Activated T-helper 9 cell treated with anti-CD3 and anti-CD28 coated beads, Interleukin-2, amount 50 U/mL, for 16 hours (primary cell): ENCODE results near the gene GLUD2.
"Not testable (repeated sequence)": the region's sequence is repeated elsewhere in the genome, so short reads cannot be mapped to it uniquely, and the experiment has no call there.

Source experiments
- DNase-seq: peaks from one replicate; pipeline ENCODE4 v3.0.0-alpha.2; 2020; ENCODE audit warnings: low read depth

Gene GLUD2

GRCh38 chrX:121047441-121048419 is at the start of gene GLUD2:
TSS of gene GLUD2 (plus strand) at chrX:121047610. CDS start at chrX:121047685, 75 bp downstream.
- not testable (repeated sequence) for DNase-seq

GRCh38 chrX:120999413-120999812 is 48.0 kb upstream of the GLUD2 start:
- DNase-seq, result no peak

DNA sequence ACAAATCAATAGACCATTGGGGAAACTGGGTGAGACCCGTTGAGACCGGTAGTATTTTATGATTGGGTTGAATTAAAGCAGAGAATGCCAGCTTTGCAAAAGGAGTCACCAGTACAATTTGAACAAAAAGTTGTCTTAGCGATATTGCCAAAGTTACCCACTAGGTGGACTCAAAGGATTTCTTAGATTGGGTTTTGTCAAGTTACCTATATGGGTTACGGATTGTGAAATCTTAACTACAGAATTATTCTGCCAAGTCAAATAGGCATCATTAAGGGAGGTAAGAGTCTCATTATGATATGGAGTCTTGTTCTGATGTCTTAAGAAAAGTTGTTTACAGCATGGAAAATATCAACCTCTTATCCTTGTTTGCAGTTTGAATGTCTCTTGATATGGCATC is 46.8 kb upstream of the GLUD2 start:
- DNase-seq, result no peak

DNA sequence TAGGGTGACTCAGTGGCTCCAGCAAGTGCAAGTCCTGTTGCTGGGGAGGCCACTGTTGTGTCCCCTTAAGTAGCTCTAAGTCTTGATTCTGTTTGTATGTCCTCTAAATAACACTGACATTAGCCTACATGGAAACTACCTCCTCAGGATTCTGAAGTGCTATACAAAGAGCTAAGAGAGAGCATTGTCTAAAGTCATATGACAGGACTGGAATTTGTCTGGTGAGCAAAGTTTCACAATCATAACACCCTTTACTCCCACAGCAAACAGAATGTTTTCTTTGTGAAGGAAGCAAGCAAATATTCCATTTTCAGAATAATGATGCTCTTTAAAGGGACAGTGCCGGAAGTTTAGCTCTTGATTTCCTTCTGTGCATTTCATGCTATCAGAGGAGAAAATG is 38.5 kb upstream of the GLUD2 start:
- DNase-seq, result no peak

- no peak for DNase-seq
Observed at GRCh38 chrX:121009764-121010163, 37.6 kb upstream of the GLUD2 start.

DNA sequence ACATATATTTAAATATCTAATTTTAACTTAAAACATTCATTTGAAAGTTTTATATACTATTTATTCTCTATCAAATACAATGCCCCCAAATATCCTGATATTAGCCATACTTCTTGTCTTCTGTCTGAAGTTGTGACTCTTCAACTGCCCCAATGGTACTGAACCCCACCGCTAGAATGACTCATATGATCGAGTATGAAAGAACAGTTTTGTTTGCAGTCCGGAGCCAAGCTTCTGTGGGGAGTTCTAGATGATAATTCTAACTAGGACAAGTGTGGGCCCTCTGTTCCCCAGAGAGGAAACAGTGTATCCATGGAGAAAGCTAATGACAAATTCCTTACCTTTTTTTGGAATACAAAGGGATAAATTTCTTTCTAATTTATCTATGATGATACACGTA is 37.2 kb upstream of the GLUD2 start:
- no peak for DNase-seq

DNA sequence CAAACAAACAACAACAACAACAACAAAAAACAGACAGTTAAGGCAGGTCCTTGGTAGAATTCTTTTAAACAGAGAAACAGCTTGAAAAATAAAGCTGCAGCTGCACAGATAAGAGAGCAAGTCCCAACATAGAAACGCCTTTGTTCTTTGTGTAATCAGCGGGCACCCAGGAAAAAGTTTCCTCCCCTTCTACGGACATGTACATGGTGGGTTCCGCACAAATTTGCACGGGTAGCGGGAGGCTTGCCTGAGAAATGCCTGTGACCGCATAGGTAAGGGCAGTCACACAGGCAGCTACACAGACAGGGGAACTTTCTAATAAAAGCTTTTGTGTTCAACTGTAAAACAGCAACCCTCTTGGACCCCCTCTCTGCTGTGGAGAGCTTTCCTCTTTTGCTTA is 36.2 kb upstream of the GLUD2 start:
- DNase-seq, result no peak

DNA sequence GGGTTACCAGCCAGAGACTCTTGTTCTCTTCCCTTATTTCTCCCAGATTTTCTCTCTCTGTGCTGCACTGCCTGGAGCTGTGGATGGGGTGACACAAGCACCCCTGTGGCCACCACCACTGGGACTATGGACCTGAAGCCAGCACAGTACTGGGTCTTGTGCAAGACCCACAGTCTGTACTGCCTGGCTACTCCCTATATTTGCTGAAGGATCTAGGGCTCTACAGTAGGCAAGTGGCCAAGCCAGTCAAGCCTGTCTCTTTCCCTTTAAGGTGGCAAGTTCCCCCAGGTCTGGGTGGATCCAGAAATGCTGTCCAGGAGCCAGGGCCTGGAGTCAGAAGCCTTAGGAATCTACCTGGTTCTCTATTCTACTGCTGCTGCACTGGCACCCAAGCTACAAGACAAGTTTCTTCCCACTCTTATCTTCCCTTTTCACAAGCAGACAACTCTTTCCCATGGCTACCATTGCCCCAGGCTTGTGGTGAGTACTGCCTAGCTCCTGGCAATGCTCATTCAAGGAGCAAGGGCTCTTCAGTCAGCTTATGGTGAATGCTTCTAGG is 33.4 kb upstream of the GLUD2 start:
- no peak for DNase-seq

DNA sequence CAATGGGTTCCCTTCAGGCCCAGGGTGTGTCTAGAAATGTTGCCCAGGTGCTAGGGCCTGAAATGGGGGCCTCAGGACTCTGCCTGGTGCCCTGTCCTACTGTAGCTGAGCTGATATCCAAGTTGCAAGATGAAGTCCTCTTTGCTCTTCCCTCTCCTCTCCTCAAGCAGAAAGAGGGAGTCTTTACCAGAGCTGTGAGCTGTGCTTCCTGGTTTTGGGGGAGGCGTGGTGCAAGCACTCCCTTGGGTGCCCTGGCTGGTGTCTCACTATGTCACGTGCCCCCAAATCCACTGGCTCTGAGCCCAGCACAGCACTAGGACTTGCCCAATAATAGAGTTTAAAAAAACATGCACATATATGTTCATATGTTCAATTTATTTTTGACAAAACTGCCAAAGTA is 32.6 kb upstream of the GLUD2 start:
- DNase-seq, result no peak

DNA sequence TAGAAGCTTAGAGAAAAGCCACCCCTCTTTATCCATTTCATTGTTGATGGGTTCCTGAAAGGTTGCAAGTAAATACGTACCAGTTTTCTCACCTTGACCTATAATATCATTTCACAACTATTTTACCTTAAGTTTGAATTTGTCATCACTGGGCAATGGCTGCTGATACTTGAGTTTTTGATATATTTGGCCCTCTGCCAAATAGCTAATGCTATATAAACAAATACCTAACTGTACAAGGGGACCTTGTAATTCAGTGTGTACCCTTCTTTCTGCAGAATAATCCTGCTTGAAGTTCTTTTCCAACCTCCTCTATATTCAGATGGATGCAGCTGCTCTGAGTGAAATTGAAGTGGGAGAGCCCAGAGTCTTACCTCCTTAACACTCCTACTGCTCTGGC is 19.0 kb upstream of the GLUD2 start:
- DNase-seq, result no peak

- no peak for DNase-seq
Observed at GRCh38 chrX:121030083-121030482, 17.3 kb upstream of the GLUD2 start.

DNA sequence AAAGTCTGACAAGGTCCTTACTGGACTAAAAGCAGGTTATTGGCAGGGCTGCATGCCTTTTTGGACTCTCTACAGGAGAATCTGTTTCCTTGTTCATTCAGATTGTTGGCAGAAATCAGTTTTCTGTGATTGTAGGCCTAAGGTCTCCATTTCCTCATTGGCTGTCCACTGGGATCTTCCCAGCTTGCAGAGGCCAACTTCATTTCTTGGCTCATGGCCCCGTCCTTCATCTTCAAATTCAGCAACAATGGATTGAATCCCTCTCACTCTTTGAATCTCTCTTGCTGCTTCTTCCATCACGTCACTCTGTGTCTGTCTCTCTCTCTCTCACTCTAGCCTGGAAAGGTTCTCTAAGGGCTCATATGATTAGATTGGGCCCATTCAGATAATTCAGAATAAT is 14.9 kb upstream of the GLUD2 start:
- no peak for DNase-seq

DNA sequence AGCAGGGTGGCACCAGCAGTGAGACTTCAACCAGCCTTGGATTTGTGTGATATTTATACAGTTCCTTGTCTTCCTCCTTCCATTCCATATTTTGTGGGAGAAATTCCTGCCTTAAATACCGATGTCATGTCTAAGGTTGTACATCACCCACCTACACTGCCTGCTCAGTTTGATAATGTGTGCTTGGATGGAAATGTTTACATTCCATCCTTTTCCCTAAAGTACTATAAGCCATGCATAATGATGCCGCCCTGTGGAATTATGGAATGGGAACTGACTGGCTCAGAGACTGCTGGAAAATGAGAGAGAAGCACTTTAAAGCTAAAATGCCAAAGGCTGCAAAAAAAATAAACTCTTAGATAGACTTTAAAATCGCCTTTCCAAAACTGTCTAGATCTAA is 11.3 kb upstream of the GLUD2 start:
- DNase-seq, result no peak

DNA sequence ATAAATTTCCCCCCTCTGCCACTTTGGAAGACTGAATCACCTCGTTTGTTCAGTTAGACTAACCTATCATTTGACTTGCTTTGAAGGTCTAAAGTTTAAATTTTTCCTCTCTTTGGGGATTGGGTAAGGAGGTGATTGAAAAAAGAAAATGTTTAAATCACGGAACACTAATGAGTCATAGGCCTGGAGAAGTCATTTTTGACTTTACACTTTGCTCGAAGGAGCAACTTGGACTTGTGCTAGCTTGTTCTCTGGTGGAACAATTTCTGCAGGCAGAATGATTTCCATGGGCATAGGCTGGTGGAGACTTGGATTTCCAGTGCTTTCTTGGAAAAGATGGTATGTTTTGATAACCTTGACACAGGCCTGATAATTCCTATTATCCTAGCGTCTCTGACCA is 10.5 kb upstream of the GLUD2 start:
- no peak for DNase-seq

DNA sequence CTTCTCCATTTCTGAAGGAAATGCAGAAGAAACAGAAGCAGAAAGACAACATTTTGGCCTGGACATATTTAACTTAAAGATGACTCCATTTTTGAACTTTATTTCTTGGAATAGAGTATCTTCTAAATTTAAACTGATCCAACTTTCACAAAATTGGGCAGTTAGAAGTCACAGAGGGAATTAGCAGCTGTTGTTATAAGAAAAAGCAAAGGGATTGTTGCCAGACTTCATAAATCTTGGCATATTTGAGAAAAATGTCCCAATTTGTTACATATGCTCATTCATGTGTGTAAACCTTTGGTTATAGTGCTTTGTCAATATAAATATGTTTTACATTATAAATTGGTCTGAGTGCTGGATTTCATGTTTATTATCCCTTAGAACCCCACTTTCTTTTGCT is 3.4 kb downstream of the GLUD2 start:
- DNase-seq, result no peak

- DNase-seq, result no peak
Observed at GRCh38 chrX:121052122-121052521, 4.7 kb downstream of the GLUD2 start.

- DNase-seq, result no peak
Observed at GRCh38 chrX:121062289-121062688, 14.9 kb downstream of the GLUD2 start.

DNA sequence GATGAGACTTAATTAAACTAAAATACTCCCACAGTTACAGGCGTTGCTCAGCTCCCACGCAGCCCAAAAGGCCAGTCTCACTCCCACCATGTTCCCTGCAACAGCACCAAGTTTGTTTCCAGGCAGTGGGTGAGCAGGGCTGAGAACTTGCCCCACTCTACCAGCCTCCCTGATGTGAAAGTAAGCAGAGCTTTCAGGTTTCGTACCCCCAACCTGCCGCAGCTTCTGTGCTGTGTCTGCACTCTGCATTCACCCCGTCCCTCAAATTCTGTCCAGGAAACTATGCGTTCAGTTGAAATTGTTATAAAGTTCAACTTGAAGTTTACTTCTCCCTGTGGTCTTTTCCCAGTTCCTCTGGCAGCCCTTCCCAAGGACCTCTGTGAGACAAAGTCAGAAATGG is 17.2 kb downstream of the GLUD2 start:
- no peak for DNase-seq

DNA sequence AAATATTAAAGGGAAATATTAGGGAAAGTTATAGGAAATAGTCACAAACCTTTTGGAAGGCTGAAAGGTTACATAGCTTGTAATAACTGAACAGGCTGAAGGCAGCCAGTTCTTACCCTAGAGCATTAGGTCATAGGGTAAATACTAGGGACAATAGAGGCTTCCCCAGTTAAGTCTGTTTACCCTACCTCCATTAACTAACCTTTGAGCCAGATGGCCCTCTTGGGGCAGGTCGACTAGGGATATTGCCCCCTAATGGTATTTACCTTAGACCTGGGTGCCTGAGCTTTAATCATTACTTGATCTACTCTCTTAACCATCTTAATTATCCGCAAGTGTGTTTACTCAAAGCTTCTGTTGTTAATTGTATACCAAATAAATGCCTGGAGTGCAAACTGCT is 36.8 kb downstream of the GLUD2 start:
- not testable (repeated sequence) for DNase-seq

- DNase-seq, result no peak
Observed at GRCh38 chrX:121084903-121085611, 37.6 kb downstream of the GLUD2 start.

DNA sequence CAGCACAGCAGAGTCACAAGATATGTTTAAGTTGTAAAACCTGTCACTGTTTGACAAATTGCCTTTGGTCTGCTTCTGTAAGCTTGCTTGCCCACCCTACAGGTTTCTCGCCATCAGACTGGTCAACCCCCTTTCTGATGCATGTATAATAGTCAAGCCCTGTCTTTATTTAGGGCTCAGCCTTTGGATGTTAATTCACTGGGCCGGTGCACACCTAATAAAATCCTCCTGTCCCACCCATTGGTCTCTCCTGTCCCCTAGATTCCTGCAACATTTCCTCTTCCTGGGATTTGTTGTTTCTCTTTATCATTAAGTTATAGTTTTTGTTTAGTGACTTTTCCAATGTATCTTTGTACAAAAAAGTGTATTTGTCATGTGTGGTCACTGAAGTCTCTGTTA is 38.2 kb downstream of the GLUD2 start:
- no peak for DNase-seq

DNA sequence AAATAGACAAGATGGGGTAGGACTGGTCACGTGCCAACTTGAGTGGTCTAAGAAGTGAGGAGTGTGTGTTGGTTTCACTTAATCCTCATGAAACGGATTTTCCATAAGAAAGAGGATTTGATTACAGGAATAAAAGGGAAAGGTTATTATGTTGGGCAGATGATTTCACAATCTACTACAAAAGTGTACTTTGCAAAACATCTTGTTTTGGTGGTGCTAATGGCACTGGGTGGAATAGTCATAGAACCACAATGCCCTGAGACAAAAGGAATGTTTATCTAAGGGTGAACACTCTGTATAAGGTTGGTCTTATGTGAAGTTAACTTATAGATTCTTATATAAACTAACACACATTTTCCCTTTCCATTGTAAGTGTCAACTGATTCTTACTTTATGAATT is 45.6 kb downstream of the GLUD2 start:
- no peak for DNase-seq
